ENCODE data around the gene SLX4.

DNA sequence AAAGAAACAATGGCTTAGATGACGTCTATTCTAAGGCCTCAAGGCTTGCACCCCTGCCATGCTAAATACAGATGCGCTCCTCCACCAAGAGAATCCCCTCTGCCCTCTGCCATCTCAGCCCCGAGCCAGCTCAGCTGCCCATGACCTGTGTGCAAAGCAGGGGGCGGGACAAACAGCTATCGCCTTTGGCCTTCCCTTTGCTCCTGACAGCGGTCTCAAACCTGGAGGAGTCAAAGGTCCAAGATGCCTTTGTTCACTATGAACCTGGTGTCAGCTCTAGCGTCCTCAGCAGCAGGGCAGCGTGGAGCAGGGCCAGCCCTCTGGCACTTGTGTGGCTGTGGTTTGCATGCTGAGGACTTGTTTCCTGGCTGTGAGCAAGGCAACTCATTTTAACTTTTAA is 12.3 kb downstream of the SLX4 start:
- TF ChIP-seq EZH2 (IDR thresholded peaks at IDR 0.05) (no peak), POLR2AphosphoS5 (IDR thresholded peaks at IDR 0.05; ENCODE audit: borderline replicate concordance, low read depth, low read length) (no peak), FOXP2 (optimal IDR thresholded peaks at IDR 0.05; ENCODE audit: control extremely low read depth, extremely low read length, insufficient read depth) (no peak)
